Stimulated activated CD4-positive, alpha-beta T cell treated with anti-CD3 and anti-CD28 coated beads, Interleukin-4, amount 100 ng/mL, for 4 hours (primary cell): Measurements from ENCODE around the gene GAB4.
A peak's percentile ranks its signal among the peaks of the same experiment; 100 is the strongest.
"Not testable (repeated sequence)": the region's sequence is repeated elsewhere in the genome, so short reads cannot be mapped to it uniquely, and the experiment has no call there.

Experiments
- DNase-seq, 2 experiments: peaks; one replicate each; pipeline ENCODE4 v3.0.0-alpha.2; 2020

The GAB4 gene

DNA sequence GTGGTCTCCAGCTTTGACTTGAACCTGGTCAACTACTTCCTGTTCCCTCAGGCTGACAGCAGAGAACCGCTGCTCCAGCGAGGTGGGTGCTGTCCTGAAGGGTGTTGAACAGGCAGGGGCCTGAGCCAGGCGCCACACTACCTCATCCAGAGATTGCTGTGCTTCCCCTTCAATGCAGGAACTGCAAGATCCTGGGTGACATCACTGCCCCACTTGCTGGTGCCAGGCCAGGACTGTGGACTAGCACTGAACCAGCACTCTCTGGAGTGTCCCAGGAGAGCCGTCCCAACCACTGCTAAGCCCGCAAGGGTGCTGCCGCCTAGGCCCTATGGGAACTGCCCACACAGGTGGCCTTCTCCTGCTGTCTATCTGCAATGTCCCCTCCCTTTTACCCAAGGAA lies 51.7 kb downstream of the GAB4 start:
- DNase-seq, result no peak

DNA sequence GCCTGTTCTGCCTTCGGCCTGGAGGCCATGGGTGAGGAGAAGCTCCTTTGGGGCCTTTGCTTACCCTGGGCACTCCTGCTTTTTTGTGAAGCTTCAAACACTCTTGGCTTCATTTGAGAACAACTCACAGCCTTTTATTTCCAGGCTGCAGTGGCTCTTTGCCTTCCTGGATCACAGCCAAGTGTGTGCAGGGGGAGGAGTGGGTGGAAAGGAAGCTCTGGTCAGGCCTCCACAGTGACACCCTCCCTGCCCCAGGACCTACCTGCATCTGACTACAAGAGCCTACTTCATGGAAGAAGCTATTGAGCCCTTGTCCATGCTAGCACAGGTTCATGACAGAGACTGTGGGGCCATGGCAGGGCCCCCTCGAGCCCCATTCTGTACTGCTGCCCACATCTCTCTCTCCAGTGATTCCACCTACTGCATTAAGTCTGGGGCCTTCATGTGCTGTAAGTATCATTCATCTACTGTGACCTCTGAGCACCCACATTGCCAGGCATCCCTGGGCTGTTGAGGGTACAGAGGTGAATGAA lies 52.3 kb downstream of the GAB4 start:
- no peak for DNase-seq

DNA sequence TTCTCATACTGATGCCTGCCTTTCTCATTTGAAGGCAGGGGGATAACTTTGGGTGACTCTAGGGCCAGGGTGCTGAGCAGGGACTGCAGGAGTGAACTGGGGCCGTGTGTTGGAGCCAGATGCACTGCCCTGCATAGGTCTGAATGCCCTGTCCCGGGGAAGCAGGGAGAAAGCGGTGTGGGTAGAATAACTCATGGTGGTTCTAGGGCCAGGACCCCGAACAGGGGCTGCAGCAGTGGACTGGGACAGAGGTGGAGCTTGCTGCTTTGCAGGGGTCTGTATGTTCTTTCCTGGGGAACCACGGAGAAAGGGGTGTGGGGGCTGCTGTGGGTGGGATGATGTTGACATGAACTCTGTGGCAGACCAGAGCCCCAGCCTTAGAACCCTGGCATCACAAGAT lies 52.9 kb downstream of the GAB4 start:
- DNase-seq, result no peak

DNA sequence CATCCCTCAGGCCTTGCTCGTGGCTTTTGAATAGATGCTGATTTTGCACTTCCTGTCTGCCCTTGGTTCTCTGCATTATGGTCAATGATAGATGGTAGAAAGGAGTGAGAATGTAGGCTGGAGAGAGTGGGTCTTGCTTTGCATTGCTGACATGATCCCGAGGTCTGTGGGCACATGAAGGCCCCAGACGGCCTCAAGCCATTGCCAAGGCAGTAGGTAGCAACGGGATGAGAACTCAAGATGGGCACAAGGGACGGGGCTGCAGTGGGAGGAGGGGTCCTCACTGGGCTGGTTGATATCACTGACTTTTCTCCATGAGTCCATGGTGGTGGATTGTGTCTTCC lies 54.0 kb downstream of the GAB4 start:
- DNase-seq, result no peak

DNA sequence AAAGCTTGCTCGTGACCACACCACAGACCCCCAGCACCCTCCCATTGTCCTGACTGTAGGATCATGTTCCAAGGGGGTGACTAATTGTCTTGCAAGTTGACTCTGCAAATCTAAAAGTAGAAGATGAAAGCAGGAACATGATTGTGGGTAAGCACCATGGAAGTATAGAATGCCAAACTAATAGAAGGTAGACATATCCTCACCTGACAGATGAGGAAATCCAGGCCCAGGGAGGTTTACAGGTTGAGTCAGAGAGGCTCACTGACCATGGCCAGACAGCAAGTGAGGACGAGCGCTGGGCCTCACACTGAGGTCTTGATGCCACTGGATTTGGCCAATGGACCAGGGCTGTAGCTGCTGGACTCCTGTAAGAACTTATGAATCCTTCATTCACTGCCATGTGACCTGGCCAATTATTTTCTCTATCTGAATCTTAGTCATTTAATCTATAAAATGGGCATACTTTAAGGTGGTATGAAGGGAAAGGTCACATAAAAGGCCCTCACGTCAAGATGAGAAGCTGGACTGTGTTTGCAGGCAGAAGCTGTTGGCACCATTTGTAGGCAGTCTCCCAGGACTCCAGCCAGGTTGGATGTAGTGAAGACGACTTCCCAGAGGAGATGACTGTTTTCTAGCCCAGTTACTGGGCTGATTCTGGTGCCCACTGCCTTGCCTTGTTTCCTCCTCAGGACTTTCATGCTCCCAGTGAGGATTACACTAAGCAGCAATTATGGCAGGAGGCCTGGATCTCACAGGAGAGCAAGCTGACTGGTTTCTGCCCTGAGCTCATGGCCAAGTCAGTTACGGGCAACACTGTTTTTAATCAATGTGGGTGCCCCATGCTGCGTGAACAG lies 54.6 kb downstream of the GAB4 start:
- DNase-seq, result no peak

DNA sequence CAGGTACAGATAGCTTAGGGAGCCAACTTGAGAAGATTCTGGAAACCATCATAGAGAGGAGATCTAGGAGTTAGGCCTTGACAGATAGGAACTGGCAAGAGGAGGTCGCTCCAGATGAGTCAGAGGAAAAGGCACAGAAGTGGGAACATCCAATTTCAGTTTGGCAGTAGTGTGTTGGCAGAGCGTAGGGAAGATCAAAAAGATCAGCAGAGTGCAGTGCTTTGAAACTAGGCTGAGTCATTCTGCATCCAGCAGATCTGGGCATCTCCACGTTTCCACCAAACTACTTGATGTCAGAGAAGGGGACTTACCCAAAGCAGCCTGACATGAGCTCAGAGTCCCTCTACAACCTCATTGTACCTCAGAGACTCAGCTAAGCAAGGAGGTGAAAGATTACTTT lies 58.5 kb downstream of the GAB4 start:
- no peak for DNase-seq

DNA sequence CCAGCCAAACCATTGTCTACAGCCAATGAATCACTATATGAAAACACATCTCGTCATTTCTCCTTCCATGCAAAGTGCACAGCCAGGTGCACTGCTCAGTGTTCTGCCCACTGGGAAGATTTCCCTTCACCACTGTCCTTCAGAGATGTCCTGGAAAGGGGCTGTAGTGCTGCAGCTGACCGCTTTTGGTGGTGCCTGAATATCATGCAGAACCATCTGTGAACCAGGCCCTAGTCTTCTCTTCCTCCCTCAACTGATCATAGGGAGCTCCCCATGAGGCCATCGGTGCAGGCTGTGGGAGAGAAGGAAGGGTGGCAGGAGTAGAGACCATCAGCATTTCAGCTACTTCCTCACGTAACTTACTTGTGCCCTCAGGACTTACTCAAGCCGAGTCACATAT lies 70.2 kb downstream of the GAB4 start:
- DNase-seq, result no peak

DNA sequence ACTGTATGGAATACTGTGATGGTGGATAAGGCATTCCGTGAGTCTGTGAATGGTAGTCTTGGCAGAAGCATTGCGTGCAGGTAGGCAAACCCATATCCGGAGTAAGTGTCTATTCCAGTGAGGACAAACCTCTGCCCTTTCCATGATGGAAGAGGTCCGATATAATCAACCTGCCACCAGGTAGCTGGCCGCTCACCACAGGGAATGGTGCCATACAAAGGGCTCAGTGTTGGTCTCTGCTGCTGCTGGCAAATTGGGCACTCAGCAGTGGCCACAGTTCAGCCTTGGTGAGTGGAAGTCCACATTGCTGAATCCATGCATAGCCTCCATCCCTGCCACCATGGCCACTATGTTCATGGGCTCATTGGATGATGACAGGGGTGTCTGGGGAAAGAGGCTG lies 70.8 kb downstream of the GAB4 start:
- DNase-seq, result not testable (repeated sequence)

DNA sequence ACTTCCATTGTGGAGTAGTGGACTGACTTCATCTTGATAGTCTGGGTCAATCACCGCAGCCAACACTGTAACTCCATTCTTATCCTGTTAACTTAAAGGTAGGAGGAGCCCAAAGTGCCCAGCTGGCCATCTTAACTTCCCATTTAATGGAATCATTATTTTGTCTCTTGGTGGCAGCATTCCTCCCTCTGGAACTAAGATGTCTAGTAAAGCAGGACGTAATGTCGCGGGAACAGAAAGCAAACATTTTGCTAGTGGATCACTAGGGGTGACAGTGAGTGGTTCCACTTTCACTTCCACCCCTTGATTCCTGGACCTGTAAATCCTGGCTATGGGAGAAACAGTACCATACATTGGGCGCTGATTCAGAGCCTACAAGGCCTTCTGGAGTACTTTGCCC lies 71.4 kb downstream of the GAB4 start:
- no peak for DNase-seq

DNA sequence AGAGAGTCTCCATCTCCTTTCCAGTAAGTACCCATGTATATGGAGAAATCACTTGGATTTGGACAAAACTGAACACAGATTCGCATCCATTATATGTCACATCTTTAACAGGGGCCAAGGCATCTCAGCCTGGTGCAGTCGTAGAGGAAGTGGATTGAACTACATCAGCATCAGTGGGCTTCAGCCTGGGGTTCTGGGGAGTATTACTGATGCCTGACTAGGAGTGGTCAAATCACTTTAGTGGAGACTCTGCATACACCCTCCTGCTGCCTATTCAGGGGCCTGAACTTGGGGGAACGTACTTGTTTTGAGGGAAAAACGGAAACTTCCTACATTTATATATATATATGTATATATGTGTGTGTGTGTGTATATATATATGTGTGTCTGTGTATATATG lies 72.8 kb downstream of the GAB4 start:
- no peak for DNase-seq

DNA sequence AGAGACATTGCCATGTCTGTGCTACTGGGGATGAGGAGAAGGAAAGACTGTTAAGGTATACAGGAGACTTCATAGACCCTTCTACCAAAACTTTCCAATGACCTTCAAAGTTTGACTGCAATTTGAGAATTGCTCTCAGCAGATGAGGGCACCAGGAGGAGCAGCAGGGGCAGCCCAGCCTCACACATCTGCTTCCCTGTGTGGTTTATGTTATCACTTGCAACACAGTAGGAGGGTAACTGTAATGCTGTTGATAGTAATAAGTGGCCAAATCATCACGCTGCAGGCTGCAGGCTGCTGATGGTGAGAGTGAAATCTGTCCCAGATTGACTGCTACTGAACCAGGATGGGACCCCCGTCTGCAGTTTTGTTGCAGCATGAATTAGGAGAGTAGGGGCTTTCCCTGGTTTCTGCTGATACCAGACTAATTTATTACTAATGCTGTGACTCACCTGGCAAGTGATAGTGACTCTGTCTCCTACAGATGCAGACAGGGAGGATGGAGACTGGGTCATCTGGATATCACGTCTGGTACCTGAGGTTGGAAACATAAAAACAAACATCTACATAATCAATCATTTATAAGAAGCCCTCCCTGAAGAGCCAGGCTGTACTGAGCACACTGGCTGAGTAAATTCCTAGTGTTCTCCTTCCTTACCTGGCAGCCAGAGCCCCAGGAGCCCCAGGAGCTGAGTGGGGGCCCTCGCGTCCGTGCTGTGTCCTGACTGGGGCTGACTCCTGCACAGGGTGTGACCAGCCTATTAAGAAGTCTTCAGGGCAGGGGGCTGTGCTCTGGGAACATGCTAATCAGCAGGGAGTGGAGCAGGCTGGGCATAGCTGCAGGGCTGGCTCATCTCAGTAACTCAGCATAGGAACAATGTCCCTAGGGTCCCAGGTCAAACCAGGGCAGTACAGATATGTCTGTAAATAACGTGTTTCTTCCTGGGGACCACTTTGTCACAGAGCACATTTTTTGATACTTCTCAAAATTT lies 74.4 kb downstream of the GAB4 start:
- no peak for DNase-seq

DNA sequence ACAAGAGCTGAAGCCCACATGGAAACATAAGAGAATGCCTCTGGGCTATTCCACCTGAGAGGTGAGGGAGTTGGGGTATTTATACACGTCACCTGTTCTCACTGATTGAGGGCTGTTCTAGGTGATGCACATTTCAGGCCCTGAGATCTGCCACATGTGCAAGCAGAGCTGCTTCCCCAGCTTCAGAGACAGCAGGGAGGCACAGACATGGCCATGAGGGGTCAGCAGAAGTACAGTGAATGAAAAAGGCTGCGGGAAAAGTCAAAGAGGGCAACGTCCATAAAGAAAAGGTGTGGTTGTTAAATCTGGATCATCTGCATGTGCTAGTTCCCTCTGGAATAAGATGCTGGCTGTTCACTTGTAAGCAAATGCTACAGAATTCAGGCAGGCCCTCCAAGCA lies 75.4 kb downstream of the GAB4 start:
- no peak for DNase-seq

DNA sequence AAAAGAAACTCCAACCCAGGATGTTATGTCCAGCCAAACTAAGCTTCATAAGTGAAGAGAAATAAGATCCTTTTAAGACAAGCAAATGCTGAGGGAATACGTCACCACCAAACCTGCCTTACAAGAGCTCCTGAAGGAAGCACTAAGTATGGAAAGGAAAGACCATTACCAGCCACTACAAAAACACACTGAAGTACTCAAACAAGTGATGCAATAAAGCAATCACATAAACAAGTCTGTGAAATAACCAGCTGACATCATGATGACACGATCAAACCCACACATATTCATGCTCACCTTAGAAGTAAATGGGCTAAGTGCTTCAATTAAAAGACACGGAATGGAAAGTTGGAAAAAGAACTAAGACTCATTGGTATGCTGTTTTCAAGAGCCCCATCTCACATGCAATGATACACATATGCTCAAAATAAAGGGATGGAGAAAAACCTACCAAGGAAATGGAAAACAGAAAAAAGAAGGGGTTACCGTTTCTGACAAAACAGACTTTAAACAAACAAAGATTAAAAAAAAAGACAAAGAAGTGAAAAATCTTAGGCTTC lies 82.5 kb downstream of the GAB4 start:
- no peak for DNase-seq

DNA sequence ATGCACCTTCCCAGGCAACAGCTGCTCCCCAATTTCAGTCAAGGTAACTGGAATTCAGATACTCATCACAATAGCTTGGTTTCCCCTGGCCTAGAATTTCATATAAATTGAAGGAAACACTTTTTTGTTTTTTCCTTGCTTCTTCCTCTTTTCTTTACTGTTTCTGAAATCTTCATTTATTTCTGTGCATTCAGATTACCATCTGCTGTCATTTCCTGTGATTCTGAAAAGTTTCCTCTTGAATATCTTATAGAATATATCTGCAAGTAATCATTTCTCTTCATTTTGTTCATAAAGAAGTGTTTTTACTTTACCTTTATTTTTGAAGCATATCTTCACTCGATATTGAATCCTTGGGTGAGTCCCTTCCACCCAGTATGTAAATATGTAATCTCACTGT lies 85.3 kb downstream of the GAB4 start:
- DNase-seq, result no peak

DNA sequence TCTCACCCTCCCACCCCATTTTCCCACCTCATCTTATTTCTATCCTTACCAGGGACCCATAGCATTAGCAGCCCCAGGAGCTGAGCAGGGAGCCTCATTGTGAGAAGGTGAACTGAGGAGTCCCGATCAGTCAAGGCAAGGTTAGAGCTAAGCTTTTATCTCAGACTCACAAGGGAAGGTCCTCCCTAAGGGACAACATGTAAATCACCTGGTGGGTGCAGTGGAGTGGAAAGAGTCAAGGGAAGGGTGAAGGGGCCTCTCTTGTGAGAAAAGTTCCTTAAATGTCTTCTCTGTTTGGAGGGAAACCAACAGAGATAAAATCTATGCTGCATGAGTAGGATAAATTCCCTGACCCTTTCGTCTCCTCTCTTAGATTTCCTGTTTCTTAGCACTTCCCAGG lies 85.9 kb downstream of the GAB4 start:
- DNase-seq, result no peak

DNA sequence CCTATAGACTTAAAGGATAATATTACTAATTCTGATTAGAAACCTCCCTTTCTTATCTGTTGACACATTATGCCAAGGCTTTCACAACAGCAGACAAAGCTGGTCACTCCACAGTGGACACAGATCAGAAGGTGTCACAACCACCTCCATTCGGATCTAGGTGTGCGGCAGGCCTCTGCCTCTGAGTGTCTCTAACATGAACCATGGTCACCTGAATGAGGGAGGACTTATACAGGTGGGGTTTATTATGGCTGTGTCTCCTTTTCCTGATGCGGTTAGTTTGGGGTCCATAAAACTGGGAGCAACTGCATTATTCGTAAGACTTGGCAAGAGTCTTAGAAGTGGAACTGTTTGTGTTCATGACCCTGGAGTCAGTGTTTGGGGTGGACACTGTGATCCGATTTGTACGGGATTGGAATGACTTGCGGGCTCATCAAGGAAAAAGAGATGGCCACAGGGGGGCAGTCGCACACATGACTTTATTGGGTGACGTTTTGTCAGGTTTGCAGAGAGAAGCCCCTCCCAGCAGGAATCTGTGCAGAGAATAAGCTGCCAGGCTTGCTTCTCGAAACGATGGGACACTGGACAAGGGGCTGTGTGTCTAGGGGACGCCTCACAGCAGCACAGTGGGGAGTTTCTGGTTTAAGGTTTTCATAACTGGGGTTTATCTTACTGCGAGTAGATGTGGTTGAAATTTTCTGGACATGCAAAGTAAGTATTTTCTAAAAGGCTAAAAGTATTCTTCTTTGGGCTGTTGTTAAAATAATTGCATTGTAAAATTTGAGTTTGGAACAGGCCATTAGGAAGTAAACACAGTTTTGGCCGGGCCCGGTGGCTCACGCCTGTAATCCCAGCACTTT lies 90.6 kb downstream of the GAB4 start:
- peak; percentile 28 to 54 for DNase-seq

DNA sequence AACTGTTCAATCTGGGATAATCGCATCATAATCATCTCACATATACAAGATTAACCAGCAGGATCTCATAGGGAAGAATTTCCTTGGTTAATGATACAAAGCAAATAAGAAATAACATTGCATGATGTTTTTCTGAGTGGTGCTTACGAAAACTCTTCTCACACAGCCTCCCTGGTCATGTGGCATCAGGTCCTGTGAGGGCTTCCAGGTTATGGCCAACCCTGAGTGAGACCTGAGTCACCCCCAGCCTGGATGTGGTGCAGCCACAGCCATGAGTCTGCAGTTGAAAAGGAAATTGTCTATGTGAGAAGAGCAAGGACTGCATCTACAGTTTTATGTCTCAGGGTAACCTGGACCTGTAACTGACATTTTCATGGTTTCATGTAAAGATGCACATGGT lies 92.3 kb downstream of the GAB4 start:
- no peak for DNase-seq

DNA sequence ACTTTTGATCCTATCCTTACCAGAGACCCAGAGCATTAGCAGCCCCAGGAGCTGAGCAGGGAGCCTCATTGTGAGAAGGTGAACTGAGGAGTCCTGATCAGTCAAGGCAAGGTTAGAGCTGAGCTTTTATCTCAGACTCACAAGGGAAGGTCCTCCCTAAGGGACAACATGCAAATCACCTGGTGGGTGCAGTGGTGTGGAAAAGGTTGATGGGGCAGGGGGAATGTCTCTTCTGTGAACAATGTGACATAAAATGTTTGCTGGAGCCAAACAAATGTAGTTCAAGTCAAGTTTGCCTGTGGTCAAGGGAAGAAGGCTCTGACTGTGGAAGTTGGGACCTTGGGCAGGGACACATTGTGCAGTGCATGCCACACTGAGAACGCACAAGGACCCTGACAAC lies 93.1 kb downstream of the GAB4 start:
- not testable (repeated sequence) for DNase-seq

DNA sequence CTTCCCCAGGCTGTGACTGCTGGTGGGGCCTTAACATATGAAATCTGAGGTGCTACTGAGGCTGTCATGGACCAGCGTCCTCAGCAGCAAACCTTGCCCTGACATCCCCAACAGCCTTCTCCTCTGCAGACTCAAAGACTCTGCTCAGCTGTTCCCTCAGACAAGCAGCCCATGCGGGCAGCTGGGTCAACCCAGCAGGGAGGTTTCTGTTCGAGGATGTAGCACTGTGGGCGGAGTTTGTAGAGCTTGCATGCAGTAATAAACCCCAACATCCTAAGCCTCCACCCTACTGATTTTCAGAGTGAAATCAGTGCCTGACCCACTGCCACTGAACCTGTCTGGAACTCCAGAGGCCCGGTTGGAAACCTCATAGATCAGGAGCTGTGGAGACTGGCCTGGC lies 94.0 kb downstream of the GAB4 start:
- DNase-seq, result no peak

DNA sequence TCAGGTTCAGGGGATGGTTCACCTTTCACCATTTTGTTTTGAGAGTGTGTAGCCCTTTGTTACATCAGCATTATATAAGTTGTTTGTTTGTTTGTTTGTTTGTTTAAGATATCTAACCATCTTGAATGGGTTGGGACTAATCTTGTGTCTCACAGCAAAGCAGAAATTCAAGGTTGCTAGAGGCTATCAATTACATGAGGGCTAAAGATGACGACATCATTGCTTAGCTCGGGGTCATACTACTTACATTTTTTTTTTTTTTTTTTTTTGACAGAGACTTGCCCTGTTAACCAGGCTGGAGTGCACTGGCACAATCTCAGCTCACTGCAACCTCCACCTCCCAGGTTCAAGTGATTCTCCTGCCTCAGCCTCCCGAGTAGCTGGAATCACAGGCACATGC lies 95.7 kb downstream of the GAB4 start:
- no peak for DNase-seq
